ENCODE data around the gene FAM3D.

Gene FAM3D

DNA sequence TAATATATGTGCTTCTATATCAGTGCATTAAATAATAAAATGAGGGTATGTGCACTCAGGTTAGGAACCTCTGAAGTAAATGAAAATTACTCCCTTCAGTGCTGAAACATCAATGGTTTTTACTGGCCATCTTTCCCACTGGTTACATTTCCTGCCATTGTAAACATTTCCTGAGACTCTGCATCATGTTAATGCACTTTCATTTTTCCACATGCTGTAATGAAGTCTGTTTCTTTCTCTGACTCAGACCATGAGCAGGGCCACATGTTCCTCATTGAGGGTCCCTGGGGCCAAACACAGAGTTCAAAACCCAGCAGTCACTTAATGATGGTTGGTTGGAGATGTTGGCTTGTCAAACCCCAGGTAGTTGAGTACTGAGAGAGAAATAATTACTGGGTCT is 15.3 kb downstream of the FAM3D start:
- no peak for DNase-seq

DNA sequence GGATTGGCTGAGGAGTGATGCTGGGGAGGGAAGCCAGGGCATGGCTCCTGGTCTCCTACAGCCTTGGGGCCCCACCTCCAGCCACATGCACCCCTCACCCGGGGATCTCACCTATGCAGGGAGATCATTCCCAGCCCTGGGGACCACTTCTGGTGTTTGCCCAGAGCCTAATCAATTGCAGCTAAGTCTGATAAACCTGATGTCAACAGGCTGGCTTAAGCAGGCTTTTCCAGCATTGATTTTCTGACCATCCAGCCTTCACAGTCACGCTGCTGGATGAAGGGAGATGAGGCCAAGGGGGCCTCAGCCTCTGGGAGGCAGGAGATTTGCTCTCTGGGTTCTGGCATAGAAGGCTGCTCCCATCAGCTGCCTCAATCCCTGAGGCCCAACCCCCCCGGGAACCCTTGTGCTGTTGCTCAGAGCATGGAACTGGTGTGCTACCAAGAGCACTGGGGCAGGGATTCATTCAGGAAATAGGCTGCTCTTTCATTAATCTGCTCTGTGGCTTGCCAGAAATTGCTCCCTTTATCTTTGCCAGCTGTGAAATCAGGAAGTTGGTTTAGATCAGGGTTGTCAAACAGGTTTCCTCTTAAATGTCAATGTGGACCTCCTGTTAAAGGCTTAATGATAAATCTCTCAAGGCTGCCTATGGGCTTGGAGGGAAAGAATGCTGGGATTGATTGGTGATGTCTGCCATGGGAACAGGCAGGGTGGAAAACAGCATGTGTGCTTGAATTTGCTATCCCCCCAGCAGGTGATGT is 19.0 kb downstream of the FAM3D start:
- DNase-seq, result no peak

DNA sequence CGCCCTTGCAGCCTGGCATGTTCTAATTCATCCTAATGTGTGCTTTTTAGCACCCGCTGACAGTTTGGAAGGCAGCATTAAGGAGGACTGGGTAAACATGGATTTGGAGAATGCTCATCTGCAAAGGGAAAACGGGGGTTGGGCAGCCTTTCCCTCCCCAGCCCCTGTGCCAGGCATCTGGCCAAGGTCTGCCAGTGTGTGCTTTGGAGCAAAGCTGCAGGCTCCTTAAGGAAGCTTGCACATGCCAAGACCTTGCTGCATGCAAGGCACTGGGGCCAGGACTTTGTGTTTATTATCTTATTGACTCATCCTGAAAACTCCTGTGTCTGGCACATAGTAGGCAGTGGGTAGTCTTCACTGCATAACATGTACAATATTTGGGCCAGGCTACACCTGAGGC is 20.1 kb downstream of the FAM3D start:
- DNase-seq, result no peak

- DNase-seq, result no peak
Observed at GRCh38 chr3:58645726-58646125, 20.8 kb downstream of the FAM3D start.

DNA sequence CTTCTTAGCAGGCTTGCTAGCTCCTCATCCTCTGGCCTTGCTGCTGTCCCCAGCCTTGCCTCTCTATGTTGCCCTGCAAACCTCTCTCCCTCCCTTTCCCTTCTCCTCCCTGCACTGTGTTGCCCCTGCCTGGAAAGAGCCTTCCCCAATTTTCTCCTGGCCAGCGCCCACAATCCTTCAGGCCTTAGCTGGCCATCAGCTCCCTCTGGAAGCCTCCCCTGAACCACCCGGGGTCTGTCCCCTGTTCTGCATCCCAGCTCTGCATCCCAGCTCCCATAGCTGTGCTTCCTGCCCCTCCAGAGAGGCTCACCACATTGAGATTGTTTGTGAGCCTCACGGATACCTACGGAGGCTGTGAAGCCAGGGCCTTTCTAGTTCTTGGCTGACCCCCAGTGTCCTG is 23.7 kb downstream of the FAM3D start:
- no peak for DNase-seq

- no peak for DNase-seq
Observed at GRCh38 chr3:58640700-58641372, 25.7 kb downstream of the FAM3D start.

GRCh38 chr3:58639842-58640241 is 26.7 kb downstream of the FAM3D start:
- DNase-seq, result no peak

- no peak for DNase-seq
Observed at GRCh38 chr3:58639001-58639400, 27.6 kb downstream of the FAM3D start.

- DNase-seq, result no peak
Observed at GRCh38 chr3:58638591-58638990, 28.0 kb downstream of the FAM3D start.

DNA sequence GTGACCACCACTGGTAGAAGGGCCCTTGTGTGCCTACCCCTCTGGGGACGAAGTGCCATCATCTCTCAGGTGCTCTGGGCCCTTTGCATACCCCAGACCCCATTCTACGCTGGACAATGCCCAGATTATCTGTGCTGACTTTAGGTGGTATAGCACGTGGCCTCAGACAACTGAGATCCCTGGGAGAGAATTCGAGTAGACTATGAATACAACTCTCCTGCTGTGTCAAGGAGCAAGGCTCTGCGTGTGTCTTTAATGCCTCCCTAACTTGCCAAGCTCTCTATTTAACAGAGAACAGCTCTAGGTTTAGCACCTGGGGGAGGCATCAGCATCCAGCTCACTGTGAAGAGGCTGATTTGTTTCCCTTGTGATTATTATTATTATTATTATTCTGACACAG is 29.1 kb downstream of the FAM3D start:
- no peak for DNase-seq

DNA sequence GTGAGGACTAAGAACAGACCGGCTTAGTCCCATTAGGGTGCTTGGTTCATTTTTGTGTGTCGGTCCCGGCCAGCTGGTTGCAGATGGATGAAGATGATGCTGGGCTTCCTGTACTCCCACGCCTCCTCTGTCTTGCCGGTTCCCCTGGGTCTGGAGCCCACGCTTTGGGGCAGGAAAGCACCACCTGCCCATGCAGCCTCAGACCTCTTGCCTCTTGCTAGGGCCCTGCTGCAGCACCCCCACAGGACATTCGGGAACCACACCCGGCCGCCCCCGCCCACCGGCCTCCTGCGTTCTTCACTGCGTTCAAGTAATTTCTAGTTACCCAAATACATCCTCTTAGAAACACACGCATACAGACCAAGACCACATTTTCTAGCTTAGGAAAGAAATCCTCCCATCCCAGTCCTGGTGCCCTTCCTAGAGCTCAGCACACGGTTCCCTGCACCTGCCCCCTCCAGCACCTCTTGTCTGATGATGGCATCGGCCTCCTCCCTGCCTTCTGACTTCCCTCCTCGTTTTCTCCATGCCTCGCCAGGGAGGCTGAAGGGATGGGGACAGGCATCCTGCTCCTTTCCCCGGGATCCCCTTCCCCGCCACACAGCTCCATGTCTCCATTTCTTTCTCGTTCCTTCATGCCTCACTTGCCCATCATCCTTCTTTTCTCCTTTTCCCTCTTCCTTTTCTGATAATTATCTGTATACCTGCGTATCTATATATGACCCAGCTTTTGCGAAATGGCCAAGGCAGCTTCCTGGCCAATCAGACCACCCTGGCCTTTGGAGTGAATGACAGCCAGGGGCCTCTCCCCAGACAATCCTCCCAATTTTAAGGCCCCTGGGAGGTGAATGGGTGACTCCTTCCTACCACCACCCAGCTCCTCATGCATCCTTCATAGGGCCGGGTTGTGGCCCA is 30.9 kb downstream of the FAM3D start:
- DNase-seq, result no peak

DNA sequence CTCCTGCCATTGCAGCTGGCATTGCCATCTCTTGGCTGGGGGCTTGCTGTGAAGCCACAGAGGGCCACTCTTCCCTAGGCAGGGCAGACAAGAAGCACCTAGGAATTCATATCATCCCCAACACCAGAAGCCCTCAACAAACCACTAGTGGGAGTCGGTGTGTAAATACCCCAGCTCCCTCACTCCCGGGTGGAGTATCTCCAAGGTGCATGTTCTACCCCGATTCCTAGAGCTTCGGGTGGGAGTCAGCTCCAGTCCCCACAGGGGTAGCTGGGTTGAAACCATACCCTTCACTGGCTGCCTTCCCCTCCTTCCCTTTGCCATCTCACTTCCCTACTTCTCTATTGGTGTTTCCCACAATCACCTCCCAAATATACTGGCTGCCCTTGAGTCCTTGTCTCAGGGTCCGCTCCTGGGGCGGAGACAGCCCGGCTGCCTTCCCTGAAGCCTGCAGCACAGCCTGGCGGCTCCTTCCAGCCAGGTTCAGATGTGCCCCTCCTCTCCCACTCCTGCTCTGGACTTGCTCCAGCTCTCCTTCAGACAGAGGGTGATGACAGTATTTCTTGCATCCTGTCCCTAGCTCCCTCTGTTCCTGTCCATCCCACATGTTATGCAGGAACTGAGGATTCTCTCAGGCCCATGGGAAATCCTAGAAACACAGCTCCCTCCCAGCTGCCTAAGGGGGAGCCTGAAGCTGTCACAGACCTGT is 33.3 kb downstream of the FAM3D start:
- no peak for DNase-seq

- DNase-seq, result no peak
Observed at GRCh38 chr3:58631742-58632141, 34.8 kb downstream of the FAM3D start.

DNA sequence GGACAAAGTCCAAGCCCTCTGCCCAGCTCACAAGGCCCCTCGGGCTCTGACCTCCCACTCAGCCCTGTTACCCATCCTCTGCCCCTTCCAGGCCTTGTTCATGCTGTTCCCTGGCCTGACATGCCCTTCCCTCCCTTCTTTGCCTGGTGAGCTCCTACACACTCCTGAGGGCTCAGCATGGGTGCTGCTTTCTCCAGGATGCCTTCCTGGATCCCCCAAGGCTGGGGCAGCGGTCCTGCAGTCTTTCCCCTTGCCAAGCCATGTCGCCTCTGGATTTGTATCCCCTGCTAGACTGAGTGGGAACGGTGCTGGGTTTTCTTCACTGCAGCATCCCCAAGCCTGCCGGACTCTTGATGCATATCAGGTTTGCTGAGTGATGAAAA is 35.9 kb downstream of the FAM3D start:
- DNase-seq, result no peak

DNA sequence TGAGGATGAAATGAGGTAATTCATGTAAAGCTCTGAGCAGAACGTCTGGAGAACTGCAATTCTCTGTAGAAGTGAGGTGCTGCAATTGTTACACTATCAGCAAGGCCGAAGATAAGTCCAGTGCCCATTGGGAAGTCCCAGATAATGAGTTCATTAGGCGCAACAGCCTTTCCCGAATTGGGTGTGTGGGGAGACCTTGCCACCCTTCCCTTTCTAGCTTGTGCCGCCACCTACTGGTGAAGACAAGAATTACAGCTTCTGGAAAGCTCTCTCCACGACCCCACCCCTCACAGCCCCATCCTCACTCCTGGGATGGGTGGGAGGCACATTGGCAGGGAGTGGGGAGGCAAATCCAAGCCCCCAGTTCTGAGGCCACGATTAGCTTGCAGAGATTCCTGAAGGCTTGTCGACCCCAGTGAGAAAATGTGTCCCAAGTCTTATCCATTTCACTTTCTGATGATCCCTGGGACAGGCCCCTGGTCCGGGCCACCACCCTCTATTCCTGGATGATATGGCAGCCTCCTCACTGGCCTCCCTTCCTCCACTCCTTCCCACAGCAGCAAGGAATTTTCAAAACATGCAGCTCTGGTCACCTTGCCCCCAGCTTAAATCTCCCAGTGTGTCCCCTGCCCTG is 36.4 kb downstream of the FAM3D start:
- DNase-seq, result no peak

DNA sequence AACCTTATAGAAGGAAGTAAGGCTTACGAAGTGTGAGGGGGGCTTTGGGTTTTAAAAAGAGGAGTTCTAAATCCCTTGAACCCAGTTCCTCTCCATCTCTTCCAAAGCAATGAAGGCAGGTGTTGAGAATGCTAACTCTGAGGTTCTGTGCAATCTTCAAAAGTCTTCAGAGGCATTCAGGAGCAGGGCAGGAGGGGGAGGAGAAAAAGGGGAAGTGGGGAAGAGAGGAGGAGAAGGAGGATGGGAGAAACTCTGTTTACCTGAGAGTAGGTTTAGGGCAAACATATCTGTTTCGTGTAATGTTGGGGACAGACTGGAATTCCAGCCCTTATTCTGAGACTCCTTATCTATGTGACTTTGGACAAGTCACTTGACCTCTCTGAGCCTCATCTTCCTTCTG is 36.9 kb downstream of the FAM3D start:
- DNase-seq, result no peak

- no peak for DNase-seq
Observed at GRCh38 chr3:58628823-58629562, 37.6 kb downstream of the FAM3D start.

DNA sequence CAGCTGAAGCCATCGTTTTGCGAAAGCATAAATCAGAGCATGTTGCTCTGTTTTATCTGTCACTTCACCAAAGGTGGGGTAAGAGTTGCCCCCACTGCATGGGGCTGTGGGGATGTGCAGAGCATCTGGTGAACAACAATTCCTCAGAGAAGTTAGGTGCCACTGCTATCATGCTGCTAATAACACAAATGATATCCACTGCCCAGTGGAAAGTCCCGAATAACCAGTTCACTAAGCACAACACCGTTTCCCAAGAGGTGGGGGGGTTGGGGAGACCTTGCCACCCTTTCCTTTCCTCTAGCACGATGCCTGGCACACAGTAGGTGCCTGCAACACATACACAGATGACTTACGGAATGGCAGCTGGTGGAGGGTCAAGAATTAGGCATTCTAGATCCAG is 38.6 kb downstream of the FAM3D start:
- DNase-seq, result no peak

- DNase-seq, result no peak
Observed at GRCh38 chr3:58627570-58627885, 39.0 kb downstream of the FAM3D start.

GRCh38 chr3:58626841-58627569 is 39.6 kb downstream of the FAM3D start:
- no peak for DNase-seq

GRCh38 chr3:58625196-58625824 is 41.3 kb downstream of the FAM3D start:
- no peak for DNase-seq
